ENCODE measurements around the gene UXS1.

UXS1 gene

DNA sequence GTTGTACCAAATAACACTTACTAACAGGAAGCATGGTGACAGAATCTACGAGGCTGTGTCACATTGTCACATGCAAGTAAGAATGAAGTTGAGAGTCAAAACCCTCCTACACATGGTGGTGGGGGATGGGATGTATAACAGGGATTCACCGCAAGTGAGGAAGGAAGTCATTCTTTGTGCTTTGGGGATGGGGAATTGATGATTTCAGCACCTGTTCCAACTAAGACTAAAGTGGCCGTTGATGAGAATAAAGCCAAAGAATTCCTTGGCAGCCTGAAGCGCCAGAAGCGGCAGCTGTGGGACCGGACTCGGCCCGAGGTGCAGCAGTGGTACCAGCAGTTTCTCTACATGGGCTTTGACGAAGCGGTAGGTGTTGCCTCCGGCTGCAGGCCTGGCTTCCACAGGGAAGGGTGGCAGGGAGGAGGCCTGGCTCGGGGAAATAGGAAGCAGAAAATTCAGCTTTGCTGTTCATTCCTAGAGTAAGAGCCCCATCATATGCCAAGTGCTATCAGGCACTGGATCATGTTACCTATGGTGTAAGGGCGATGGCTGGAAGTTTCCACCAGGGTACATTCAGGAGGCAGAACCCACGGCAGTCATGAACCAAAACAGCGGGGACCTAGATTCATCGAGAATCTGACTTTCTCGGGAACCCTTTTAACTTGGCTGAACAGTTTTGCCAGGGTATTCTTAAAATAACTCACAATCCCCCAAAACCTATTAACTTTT, 120.3 kb downstream of the UXS1 start:
- DNase-seq = no peak

DNA sequence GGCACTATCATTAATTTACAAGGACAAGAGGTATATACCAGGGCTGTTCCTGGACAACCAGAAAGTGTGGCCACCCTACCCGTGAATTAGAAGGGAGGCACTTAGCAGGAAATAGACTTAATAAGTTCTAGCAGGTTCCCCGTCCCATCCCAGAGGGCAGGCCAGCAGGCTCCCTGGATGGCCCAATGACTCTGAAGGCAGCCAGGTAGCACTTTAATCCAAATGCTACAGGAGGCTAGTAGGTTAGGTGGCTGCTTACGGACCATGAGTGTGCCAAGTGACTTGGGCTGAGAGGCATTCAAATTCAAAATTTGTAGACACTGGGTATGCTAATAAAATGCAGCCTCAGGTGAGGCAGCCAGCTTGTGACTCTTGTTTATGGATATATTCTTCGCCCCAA, 123.9 kb downstream of the UXS1 start:
- DNase-seq = no peak

DNA sequence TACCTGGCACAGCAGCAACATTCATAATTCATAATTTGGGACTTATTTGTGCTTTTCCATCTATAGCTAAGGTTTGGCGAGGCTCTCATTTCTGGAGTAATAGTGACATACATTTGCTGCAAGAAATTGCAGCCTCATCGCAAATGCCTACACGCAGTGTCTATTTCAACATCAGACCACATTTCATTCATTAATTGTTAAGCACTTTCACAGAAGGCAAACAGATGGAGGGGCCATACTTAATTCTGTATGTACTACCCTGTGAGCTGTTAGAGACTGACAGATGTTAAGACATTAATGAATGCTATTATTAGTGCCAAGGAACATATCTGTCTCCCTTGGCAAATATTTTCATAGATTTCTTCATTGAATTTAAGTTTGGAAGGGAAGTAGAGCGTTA, 125.7 kb downstream of the UXS1 start:
- no peak for DNase-seq

DNA sequence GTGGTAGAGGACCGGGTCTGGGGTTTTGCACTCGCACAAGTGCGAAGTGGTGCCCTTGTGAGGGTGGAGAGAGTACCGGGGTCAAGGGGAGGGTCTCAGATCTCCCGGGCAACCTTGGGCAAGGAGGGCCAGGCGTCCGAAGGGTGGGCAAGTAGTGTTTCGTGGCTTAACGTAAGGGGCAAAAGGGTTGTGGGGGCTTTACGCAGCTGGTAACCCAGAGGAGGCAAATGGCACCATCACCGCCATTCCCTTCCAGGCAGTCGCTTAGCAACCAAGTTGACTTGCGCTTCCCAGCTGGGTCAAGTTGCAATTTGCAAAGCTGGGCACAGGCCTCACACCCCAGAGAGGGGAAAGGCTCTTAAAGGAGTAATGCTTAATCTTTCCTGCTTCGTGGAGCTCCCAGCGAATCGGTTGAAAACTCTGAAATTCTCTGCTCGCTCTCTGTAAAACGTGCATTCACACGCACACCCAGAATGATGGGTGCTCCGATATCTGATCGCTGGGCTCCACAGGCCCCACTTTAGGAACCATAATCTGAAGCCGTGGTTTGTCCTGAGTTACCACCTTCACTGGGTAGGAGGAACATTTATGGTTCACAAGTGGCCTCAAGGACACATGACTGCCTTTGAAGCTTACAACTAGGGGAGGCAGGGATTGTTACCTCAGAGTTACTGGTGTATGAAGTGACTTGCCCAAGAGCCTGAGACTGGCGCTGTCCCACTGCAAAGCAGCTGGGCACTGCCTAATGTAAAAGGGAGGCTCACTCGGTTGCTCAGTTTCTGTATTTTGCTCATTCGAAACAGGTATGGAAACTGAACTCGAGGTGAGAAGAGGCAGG, 127.9 kb downstream of the UXS1 start:
- DNase-seq = no peak

DNA sequence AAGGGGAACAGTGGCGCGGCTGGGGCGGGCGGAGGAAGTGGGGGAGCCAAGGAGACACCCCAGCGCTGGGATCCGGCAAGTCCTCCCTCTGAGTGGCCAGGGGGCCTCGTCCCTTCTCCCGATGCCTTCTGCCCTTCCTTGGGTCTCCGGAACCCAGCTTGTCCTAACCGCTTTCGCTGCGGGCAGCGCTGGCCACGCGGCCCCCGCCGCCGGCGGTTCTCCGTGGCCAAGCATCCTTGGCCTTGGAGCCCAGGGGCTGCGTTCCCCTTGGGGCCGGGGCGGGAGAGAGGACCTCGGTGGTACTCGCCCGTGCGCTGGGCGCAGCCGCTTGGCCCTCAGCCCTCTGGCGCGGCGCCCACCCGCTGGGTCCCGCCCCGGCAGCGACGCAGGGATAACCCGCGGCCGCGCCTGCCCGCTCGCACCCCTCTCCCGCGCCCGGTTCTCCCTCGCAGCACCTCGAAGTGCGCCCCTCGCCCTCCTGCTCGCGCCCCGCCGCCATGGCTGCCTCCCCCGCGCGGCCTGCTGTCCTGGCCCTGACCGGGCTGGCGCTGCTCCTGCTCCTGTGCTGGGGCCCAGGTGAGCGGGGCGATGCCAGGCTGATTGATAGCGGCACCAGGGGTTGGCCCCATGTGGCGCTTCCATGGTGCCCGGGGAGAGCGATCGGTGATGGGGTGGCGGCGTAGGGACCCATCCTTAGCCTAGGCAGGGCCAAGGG, 128.7 kb downstream of the UXS1 start:
- DNase-seq = no peak

DNA sequence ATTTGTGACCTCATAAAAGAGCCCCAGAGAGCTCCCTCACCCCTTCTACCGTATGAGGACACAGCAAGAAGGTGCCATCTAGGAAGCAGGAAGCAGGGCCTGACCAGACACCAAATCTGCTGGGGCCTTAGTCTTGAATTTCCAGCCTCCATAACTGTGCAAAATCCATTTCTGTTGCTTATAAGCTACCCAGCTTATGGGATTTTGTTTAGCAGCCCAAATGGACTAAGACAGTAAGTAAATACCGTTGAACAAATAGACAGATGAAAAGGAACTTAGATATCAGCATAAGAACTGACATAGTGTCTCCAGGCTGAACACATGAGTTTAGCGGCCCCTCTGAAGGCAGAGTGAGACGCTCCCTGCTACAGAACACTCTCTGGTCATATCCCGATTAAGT, 130.9 kb downstream of the UXS1 start:
- no peak for DNase-seq

DNA sequence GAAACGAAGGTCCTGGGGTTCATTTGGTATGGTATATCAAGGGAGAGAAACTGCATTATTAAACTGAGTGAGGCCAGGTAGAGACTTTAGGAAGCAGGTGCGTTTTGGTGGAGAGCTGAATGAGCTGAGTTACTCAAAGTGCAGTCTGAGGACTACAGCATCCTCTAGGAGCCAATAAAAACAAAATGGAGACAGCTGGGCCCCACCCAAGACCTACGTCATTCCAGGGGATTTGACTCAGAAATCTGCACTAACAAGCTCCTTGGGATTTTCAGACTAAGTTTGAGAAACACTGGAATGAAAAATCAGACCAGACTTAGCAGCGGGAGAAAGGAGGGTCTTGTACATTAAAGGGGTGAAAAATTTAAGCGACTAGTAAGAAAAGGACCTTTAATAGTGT, 131.5 kb downstream of the UXS1 start:
- DNase-seq = no peak

DNA sequence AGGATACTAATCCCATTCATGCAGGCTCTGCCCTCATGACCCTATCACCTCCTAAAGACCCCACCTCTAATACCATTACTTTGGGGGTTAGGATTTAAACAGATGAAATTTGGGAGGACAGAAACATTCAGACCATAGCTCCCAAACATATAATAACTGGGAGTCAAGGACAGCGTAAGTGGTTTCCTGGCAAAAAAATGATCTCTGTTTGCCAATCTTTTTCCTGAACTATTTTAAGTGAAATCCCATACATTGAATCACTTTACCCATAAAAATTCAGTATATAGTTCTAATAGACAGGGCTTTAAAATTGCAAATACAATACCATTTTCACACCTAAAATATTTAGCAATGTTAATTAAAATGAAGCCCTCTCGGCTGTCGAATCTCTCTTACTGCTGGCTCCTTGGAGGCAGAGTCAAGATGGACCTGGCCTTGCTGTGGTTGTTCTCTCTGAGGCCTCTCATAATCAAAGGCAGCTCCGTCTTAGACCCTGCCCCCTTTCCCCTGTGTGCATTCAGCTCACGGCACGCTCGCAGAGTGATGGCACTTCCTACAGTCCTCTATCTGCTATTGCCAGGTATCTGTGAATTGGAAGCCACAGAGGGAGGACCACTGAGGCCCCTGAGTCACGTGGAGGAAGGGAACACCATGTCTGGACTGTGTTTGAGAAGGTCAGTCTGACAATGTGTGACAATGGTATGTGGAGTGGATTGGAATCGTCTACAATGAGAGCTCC, 132.3 kb downstream of the UXS1 start:
- DNase-seq = no peak

DNA sequence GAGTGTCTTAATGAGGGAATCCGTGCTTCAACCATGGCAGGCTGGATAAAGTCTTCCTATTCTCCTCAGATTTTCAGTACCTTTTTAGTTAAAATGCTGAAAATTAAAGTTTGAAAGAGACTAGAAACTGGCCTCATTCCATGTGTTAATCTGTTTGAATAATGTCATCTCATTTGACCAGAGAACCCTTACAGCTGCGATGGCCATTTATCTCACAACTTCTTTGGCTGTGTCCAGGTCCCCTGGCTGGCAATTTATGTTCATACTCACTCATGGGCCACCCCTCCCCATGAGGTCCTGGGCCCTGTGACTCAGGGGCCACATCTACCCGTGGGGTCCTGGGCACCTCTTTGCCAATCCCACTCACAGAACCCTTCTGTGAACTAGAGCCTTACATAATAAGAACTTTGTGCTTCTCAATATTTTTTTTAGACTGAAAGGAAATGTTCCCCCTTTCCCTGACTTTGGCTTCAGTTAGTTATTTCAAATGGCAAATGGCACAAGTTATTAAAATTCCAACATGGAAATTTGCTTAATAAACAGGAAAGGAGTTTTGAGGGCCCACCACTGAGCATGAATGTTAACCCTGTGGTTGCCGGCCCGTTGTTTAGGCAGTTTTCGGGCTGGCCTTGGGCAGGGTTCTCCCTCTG, 134.6 kb downstream of the UXS1 start:
- no peak for DNase-seq

DNA sequence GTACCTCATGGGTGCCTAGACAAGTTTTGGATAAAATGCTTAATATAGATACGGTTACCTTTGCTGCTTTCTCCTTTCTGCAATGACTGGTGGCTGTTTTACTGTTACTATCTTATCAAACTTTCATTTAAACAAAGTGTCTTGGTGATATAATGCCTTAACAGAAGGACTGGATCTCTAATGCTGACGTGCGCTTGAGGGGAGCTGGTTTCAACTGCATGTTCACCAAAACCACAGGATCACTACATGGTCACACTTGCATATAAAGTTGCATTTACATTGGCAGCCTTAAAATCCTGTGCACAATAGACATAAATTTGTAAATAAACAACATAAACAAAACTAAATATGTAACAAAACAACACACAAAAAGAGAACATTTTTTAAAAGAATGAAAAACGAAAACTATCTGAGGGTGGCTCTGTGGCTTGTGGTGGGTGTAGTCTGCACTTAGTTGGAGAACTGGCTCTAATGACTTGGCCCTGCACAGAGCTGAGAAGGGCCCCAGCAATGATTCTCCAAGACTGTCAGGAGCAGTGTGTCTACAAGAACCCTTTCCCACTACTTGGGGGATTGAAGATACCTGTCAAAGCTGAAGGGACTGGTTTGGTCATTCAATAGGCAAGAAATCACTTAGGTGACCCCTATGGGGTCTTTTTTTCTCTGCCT, 135.5 kb downstream of the UXS1 start:
- DNase-seq = no peak

DNA sequence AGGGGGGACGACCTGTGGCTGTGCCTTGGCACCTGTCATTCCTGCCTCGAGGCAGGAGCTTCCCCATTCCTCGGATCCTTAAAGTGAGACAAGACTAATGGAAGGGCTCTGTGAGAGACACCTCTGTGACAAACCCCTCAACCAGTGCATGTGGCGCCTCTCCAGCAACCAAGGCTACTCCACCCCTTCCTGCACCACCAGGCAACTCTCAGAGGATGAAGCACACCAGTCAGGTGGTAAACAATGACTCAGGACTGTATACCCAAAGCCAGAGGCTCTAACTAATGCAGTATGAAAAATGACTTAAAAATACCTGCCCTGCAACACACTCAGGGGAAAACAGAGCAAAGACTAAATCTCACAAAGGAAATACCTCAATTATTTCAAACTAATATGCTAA, 136.9 kb downstream of the UXS1 start:
- DNase-seq = no peak

DNA sequence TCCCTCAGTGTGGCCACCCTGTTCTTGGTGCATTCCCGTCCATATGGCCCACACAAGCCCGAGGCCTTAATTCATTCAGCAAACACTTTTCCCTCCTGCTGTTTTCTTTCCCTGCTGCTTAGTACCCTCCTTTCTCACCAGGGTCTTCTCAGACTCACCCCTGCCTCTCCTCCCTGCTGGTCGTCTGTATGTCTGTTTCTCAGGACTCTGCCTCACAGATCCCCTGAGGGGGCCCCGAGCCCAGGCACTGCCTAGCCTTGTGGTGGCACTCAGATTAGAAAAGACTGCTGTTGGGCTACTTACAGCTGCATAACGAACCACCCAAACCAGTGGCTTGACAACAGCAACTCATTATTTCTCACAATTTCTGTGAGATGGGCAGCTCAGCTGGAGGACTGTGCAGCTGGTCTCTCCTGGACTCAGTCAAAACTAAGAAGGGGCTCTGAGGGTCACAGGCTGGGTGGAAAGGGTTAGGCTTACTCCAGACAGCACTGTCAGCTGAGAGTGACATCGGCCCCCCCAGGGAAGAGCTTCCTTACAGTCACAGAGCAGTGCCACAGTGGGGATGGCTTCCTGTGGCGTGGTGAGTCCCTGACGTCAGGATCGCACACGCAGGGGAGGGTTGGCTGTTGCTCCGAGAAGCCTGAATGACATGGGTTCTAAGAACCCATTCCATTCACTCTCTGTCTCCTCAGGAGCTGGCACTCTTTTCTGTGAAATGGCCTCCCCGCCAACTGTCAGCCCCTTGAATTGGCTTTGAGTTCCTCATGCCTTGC, 139.0 kb downstream of the UXS1 start:
- DNase-seq = no peak

DNA sequence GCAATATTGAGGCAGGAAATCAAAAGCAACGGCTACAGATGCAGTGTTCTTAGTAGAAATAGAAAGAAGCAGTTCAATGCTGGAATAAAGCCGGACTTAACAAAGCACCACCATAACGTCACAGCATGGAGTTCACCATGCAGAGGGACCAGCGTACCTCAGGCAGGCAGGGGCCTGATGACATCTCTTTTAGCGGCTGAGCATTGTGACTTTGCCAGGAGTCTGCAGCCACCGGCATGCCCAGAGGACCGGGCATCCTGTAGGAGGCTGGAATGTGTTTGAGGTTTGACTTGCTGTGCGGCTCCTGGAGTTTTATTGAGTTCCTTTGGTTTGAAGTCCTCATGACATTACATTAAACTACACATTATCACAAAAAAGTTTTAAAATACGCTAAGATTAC, 139.8 kb downstream of the UXS1 start:
- DNase-seq = no peak

DNA sequence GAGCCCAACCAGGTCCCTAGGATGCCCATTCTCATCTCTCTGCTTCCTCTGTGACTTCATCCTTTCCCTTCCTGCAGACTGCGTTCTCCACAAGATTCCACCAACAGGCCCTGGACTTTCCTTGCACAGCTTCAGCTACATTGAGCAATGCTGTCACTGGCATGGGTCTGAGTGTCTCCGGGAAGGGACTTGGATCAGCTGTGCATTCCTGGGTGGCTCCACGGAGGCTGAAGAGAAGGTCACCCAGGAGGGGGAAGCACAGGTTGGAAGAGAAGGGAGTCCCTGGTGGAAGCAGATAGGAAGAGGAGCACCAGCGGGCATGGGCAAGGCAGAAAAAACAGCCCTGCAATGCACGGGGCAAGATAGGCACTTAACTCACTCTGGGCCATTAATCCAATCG, 140.5 kb downstream of the UXS1 start:
- no peak for DNase-seq

DNA sequence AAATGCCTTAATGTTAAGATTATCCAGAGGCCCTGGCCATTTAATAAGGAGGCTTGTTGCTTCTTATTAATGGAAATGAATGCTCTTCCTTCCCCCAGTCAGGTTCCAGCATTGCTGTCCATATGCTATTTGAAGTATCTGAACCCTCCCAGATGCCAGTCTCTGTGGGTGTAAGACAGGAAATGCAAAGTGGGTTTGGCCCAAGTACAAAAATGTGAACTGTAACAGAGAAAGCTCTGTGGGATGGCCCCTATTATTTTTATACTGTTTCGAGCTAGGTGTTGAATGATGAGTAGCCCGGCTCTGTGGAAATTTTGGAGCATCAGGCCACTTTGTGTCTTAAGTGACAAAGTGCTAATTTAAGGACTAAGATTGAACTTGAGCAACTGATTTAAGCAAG, 141.0 kb downstream of the UXS1 start:
- no peak for DNase-seq

DNA sequence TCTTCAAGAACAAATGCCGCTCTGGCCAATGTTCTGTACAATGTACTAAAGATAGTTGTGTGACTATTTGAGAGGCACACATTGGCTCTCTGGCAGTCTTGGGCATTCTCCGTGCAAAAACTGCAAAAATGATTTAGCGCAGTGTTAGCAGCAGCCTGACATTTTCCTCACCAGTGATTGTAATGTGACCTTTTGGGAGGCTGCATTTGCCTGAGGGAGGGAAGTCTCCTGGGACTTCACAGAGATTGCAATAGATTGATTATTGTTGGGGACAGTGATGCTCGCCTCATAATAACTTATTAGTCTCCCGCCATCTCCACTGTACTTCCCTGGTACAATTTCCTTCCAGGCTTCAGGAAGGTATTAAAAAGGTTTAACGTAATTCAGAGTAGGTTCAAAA, 149.2 kb downstream of the UXS1 start:
- no peak for DNase-seq

DNA sequence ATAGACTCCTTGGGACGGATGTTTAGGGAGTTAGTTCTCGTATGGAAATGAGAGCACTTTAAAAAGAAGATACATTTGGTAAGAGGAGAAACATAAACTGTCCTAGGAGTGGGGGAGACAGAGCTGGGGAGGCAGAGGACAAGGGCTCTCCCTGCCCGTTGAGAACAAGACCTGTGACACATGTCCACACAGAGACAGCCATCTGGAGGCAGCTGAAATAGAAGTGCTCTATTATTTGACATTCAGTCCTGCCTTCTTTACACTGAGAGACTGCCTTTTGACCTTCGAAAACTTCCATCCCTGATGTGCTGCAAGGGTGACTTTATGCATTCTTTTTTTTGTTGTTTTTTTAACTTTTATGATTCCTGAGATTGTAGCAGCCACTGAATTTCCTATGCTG, 150.1 kb downstream of the UXS1 start:
- no peak for DNase-seq
